LNCAP (cell line): ENCODE measurements around the gene HPSE2.

Experiments used
- TF ChIP-seq, protein P1 (sequence below): fragments of 450-650 bp; IDR thresholded peaks from 2 replicates; pipeline ENCODE4 v1.5.1; 2017; ENCODE audit warnings: mild to moderate bottlenecking

The HPSE2 gene

DNA sequence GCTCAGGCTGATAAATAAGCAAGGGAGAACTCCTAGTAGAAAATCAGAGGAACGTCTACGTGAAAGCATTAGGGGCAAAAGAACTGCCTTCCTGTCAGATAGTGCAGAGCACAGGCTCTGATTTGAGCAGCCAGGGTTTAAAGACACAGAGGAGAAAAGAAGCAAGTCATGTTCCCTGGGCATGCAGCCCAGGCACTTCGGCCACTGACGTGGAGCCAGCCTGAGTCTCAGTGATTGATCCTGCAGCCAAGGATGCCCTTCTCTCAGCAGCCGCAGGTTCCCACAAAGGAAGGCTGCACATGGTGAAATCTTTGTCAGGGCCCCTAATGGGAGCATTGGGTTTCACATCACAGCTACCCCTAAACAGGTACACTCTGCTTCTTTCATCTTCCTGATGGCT lies 627.2 kb downstream of the HPSE2 start:
- TF ChIP-seq, protein P1, sequence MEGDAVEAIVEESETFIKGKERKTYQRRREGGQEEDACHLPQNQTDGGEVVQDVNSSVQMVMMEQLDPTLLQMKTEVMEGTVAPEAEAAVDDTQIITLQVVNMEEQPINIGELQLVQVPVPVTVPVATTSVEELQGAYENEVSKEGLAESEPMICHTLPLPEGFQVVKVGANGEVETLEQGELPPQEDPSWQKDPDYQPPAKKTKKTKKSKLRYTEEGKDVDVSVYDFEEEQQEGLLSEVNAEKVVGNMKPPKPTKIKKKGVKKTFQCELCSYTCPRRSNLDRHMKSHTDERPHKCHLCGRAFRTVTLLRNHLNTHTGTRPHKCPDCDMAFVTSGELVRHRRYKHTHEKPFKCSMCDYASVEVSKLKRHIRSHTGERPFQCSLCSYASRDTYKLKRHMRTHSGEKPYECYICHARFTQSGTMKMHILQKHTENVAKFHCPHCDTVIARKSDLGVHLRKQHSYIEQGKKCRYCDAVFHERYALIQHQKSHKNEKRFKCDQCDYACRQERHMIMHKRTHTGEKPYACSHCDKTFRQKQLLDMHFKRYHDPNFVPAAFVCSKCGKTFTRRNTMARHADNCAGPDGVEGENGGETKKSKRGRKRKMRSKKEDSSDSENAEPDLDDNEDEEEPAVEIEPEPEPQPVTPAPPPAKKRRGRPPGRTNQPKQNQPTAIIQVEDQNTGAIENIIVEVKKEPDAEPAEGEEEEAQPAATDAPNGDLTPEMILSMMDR = no peak

DNA sequence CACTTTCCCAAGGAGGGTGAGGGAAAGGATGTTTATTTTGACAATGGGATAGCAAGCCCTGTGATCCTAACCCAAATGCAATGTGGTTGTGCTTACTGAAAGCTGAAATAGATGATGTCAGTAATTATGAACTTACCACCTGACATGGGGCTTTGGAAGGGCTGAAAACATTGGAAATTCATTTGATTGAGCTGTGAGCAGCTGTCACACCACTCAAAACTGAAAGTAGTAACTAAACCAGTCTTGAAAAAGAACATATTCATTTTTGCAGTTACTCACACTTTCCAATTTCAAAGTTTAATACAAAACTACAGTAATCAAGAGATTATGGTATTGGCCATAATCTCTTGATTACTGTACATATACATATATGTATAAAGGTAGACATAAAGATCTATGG lies 633.4 kb downstream of the HPSE2 start:
- TF ChIP-seq, protein P1 = no peak

DNA sequence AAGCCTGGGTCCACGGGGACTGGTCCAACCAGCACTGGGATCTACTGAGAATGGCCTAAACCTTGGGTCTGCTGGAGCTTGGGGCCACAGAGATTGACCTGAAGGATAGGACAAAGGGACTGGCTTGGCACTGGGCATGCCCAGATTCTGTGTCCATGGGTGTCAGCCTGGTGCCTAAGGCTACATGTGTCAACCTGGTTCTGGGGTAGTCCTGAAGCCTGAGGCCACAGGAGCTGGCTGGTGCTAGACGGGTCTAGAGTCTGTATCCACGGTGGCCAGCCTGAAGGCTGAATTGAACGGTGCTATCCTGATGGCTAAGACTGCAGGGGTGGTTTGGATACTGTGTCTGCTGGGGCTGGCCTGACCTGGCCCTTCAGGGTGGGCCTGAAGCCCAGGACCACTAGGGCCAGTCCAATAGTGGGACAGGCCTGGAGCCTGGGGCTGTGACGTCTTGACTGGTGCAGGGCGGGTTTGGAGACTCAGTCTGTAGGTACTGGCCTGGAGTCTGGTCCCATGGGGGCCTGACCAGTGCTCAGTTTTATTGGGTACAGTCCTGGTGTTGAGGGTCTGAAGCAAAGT lies 636.5 kb downstream of the HPSE2 start:
- TF ChIP-seq, protein P1 = no peak

DNA sequence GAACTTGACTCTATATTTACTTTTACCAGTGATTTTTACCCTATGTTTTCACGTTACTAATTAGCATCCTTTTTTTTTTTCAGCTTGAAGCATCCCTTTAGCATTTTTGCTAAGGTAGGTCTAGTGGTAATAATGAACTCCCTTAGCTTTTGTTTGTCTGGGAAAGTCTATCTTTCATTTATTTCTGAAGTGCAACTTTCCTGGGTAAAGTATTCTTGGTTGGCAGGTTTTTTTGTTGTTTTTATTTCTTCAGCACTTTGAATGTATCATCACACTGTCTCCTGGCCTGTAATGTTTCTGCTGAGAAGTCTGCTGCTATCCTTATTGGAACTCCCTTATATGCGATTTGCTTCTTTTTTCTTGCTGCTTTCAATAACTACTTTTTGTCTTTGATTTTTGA lies 639.2 kb downstream of the HPSE2 start:
- TF ChIP-seq, protein P1 = no peak

DNA sequence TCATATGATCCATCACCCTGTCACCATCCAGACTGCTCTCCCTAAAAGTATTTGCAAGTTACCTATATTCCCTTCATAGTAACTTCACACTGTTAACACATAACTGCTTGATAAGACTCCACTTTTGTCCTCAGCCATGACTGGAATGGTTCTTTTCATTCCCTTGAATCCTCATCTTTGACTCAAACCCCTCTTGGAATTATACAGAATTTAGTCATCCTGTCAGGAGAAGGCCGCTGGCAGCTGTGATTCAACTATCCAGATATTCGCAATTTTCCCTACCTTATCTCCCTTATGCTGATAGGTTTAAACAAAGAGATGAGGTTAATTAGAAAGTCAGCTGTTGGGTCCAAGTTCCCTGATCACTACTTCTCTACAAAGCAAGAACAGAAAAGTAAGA lies 646.0 kb downstream of the HPSE2 start:
- TF ChIP-seq, protein P1 = no peak

DNA sequence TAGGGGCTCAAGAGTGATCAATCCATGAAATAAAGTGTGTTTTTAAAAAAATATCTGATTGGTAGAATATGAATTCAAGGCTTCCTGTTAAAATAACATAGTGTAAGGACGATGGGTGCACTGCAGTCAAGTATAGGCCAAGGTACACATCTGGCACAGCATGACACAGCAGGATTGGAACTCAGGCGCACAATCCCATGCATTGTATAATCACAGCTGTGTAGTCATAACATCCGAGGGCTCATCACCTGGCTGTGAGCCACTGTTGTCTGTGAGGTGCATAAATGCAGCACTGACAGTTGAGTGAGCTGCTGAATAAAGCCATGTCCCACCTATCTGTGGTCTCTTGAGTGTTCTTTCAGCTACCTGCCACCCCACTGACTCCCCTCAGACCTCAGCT lies 646.6 kb downstream of the HPSE2 start:
- TF ChIP-seq, protein P1 = no peak

DNA sequence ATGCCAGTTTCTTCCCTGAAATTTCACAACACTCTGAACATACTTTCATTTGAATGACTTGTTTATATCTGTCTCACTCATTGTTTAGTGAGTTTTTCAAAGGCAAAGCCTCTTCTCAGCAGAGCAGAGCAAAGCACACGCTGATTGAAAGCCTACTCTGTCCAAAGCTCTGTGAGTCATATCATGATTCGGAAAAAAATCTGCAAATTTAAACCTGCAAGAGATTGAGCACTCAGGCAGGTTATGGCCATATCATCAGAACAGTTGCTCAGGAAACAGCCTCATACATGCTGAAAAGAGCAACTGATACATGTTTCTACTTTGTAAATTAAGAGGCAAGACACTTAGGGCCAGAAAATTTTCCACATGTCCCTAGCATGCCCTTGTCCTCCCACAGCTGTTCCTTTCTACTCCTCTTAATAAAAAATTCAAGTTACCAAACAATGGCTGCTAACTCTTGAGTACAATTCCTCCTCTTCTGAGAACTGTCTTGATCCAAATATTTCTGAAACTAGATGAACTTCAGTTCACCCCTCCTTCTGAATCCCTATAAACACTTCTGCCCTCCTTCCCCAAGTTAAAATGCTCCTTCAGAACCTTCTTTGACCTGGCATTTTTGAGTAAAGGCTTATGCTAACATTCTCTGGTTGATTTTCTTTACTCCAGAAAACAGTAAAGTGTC lies 648.4 kb downstream of the HPSE2 start:
- TF ChIP-seq, protein P1 = no peak
